Stomach (tissue), 9 donors: ENCODE measurements around the gene GOLGA8S. TPM values are rescaled to one million over a fixed set of nuclear protein-coding genes. Genes with fewer than 3 reads are reported as not detected.
"Not testable (repeated sequence)": the region's sequence is repeated elsewhere in the genome, so short reads cannot be mapped to it uniquely, and the experiment has no call there.

Experiments used
- DNase-seq, 2 donors: peaks; one replicate each; pipeline versions ENCODE4 v3.0.0 to v3.0.0-alpha.2; 2013 to 2019
- H3K27ac ChIP-seq, 5 donors: fragments of 200-600 bp in 4 of 5; sonication (generic) in 4 of 5; one replicate each; pipeline ENCODE4 v1.5.1; 2013 to 2019; ENCODE audit warnings: mild to moderate bottlenecking in 1 of 5, moderate library complexity in 1 of 5
- H3K27me3 ChIP-seq, 3 donors: fragments of 200-600 bp; sonication (generic); one replicate each; pipeline ENCODE4 v1.5.1; 2017 to 2019; ENCODE audit warnings: mixed run types in 1 of 3
- H3K36me3 ChIP-seq, 4 donors: fragments of 200-600 bp; sonication (generic); 1 replicate in 3 of 4; 2 replicates in 1 of 4; pipeline ENCODE4 v1.5.1; 2016 to 2019
- H3K4me1 ChIP-seq, 4 donors: fragments of 200-600 bp; sonication (generic); one replicate each; pipeline ENCODE4 v1.5.1; 2016 to 2019
- H3K4me3 ChIP-seq, 4 donors: fragments of 200-600 bp; sonication (generic) in 3 of 4; one replicate each; pipeline ENCODE4 v1.5.1; 2016 to 2019; ENCODE audit warnings: mild to moderate bottlenecking in 1 of 4
- H3K9me3 ChIP-seq, 4 donors: fragments of 200-600 bp; sonication (generic); one replicate each; pipeline ENCODE4 v1.5.1; 2016 to 2019
- CTCF ChIP-seq, 7 experiments: fragments of 450-650 bp in 4 of 7; fragments of 200-600 bp in 3 of 7; sonication (generic) in 3 of 7; IDR thresholded peaks; one replicate each; pipeline ENCODE4 v1.5.1; 2016 to 2019; ENCODE audit warnings: antibody characterized with exemption in 7 of 7, control low read depth in 2 of 7, mild to moderate bottlenecking in 1 of 7
- EP300 ChIP-seq: sonication (generic); formaldehyde crosslinking; IDR thresholded peaks from one replicate; pipeline ENCODE4 v1.6.1; 2017; ENCODE audit warnings: antibody characterized with exemption
- POLR2A ChIP-seq, 4 donors: fragments of 450-650 bp; IDR thresholded peaks; one replicate each; pipeline ENCODE4 v1.6.1; 2016; ENCODE audit warnings: antibody characterized with exemption in 4 of 4, control low read depth in 2 of 4, mild to moderate bottlenecking in 1 of 4, moderate library complexity in 1 of 4
- POLR2AphosphoS5 ChIP-seq, 3 donors: sonication (generic); formaldehyde crosslinking; IDR thresholded peaks; one replicate each; pipeline ENCODE4 v1.6.1; 2016; ENCODE audit warnings: antibody characterized with exemption in 3 of 3
- WGBS, 5 donors: extraction: QIAGEN DNeasy Blood & Tissue Kit in 3 of 5; methylation state at CpG; one replicate each; pipeline versions ENCODE4 v1.1.5 to v1.1.7; 2013 to 2018; 5-methylcytosine and 5-hydroxymethylcytosine counted together
- intact Hi-C: fragments of 100-400 bp; cut with DNase I; formaldehyde crosslinking; loops from one replicate; pipeline ENCODE4 v1.15.1; 2023; ENCODE audit warnings: low total_unique reads
- polyA plus RNA-seq, 3 donors: library from polyadenylated mRNA; stranded (reverse); fragments of 200-250 nt; gene quantifications; one replicate each; pipeline ENCODE4 v1.2.3, GENCODE V29; 2013
- total RNA-seq, 5 donors: library from RNA; depleted of rRNA; stranded (reverse); fragments of >200 nt; gene quantifications; one replicate each; pipeline versions ENCODE4 v1.1.0 to v1.2.3, GENCODE V29; 2014 to 2016
- donor health status: healthy with polysubstance abuse.
- donor health status: Bipolar disorder and iron deficiency.
- donor health status: healthy.

GOLGA8S gene
- total and polyA plus RNA-seq, 8 donors: 0.08 to 0.58 (median 0.45) TPM; not detected in 5

GRCh38 chr15:23397779-23398178 lies 43.2 kb downstream of the GOLGA8S start:
- TF ChIP-seq POLR2A (IDR thresholded peaks at IDR 0.05): no peak
- TF ChIP-seq EP300: no peak
- no peak for TF ChIP-seq CTCF (IDR thresholded peaks at IDR 0.05)
- no peak for TF ChIP-seq POLR2AphosphoS5 (IDR thresholded peaks at IDR 0.05)
- intact Hi-C loops: no loop called here
- H3K36me3 ChIP-seq: no peaks in the 10 kb centered on the region
- H3K4me1 ChIP-seq: no peaks in the 10 kb centered on the region
- no peaks in the 10 kb centered on the region for H3K9me3 ChIP-seq
- H3K27me3 ChIP-seq: peaks cover 0 to 28% (median 3%) of the 10 kb centered on the region in 3 donors
- H3K4me3 ChIP-seq: no peak overlapping the region
- DNase-seq: no peak
- no peak overlapping the region for H3K27ac ChIP-seq
- 62 to 81% (median 68%) methylated on average over 7 of the region's 7 CpGs for WGBS, 5 donors

- H3K36me3 ChIP-seq, H3K27ac ChIP-seq, H3K4me3 ChIP-seq, intact Hi-C loops, DNase-seq, H3K4me1 ChIP-seq, H3K9me3 ChIP-seq: not testable (repeated sequence)
- H3K27me3 ChIP-seq: peaks cover 0 to 28% (median 3%) of the 10 kb centered on the region in 3 donors
- 88 to 94% (median 93%) methylated on average over 4 of the region's 4 CpGs for WGBS, 5 donors
Observed at GRCh38 chr15:23398357-23398756, 43.8 kb downstream of the GOLGA8S start.

GRCh38 chr15:23399207-23399606 lies 44.7 kb downstream of the GOLGA8S start:
- H3K27ac ChIP-seq, H3K4me3 ChIP-seq, DNase-seq, H3K36me3 ChIP-seq, H3K4me1 ChIP-seq, intact Hi-C loops, H3K9me3 ChIP-seq: not testable (repeated sequence)
- peaks cover 0 to 28% (median 3%) of the 10 kb centered on the region in 3 donors for H3K27me3 ChIP-seq
- WGBS, 5 donors: 61 to 78% (median 67%) methylated on average over 4 to 5 of the region's 5 CpGs

GRCh38 chr15:23401627-23402026 lies 47.1 kb downstream of the GOLGA8S start:
- H3K27me3 ChIP-seq: peaks cover 0 to 28% (median 3%) of the 10 kb centered on the region in 3 donors
- peaks cover 0 to under 1% (median 0%) of the 10 kb centered on the region in 4 donors for H3K9me3 ChIP-seq
- intact Hi-C loops: no loop called here
- WGBS, 5 donors: 64 to 75% (median 67%) methylated on average over 8 of the region's 8 CpGs
- no peak for DNase-seq
- no peak overlapping the region for H3K27ac ChIP-seq
- H3K36me3 ChIP-seq: no peaks in the 10 kb centered on the region
- TF ChIP-seq EP300 (no peak), POLR2AphosphoS5 (IDR thresholded peaks at IDR 0.05) (no peak), CTCF (IDR thresholded peaks at IDR 0.05) (no peak), POLR2A (IDR thresholded peaks at IDR 0.05) (no peak)
- no peaks in the 10 kb centered on the region for H3K4me1 ChIP-seq
- H3K4me3 ChIP-seq: no peak overlapping the region

- no peaks in the 10 kb centered on the region for H3K36me3 ChIP-seq
- DNase-seq: no peak
- no peak overlapping the region for H3K4me3 ChIP-seq
- H3K9me3 ChIP-seq: peaks cover 0 to 5% (median 0%) of the 10 kb centered on the region in 4 donors
- intact Hi-C loops: no loop called here
- peaks cover 0 to 25% (median 3%) of the 10 kb centered on the region in 3 donors for H3K27me3 ChIP-seq
- no peak for TF ChIP-seq CTCF (IDR thresholded peaks at IDR 0.05)
- no peak for TF ChIP-seq POLR2AphosphoS5 (IDR thresholded peaks at IDR 0.05)
- no peaks in the 10 kb centered on the region for H3K4me1 ChIP-seq
- 59 to 71% (median 68%) methylated on average over 2 of the region's 2 CpGs for WGBS, 5 donors
- H3K27ac ChIP-seq: no peak overlapping the region
Observed at GRCh38 chr15:23402140-23402539, 47.6 kb downstream of the GOLGA8S start.
